Heart right ventricle (tissue), 16 donors: ENCODE measurements around the gene LGR6. TPM values are rescaled to one million over a fixed set of nuclear protein-coding genes. Genes with fewer than 3 reads are reported as not detected.

Source experiments
- ATAC-seq, 8 donors: fragments of 200-7000 bp; cut with Tn5 transposase; one replicate each; pipeline ENCODE4 v1.9.1; 2020; ENCODE audit warnings: mild to moderate bottlenecking in 8 of 8, moderate library complexity in 8 of 8, moderate number of reproducible peaks in 1 of 8
- DNase-seq, 2 donors: peaks; one replicate each; pipeline ENCODE4 v3.0.0-alpha.2; 2020
- H3K27ac ChIP-seq, 10 donors: fragments of 200-600 bp; sonication (generic) in 2 of 10; one replicate each; pipeline versions ENCODE4 v1.5.0 to v1.8.0; 2020 to 2022; ENCODE audit warnings: mild to moderate bottlenecking in 3 of 10
- H3K27me3 ChIP-seq, 7 donors: fragments of 200-600 bp; one replicate each; pipeline ENCODE4 v1.8.0; 2021 to 2022; ENCODE audit warnings: mild to moderate bottlenecking in 2 of 7
- H3K36me3 ChIP-seq, 9 donors: fragments of 200-600 bp; sonication (generic) in 1 of 9; one replicate each; pipeline versions ENCODE4 v1.5.0 to v1.8.0; 2020 to 2022; ENCODE audit warnings: mild to moderate bottlenecking in 2 of 9
- H3K4me1 ChIP-seq, 9 donors: fragments of 200-600 bp; sonication (generic) in 1 of 9; one replicate each; pipeline versions ENCODE4 v1.5.0 to v1.8.0; 2020 to 2022; ENCODE audit warnings: mild to moderate bottlenecking in 4 of 9
- H3K4me3 ChIP-seq, 10 donors: fragments of 200-600 bp; sonication (generic) in 2 of 10; one replicate each; pipeline versions ENCODE4 v1.5.0 to v1.8.0; 2020 to 2022; ENCODE audit warnings: mild to moderate bottlenecking in 7 of 10, moderate library complexity in 2 of 10
- H3K9me3 ChIP-seq, 11 donors: fragments of 200-600 bp in 10 of 11; sonication (generic) in 2 of 11; one replicate each; pipeline versions ENCODE4 v1.5.0 to v1.8.0; 2013 to 2022; ENCODE audit warnings: mild to moderate bottlenecking in 2 of 11, control low read depth in 1 of 11, moderate library complexity in 1 of 11
- CTCF ChIP-seq, 9 donors: fragments of 200-600 bp; sonication (generic) in 2 of 9; IDR thresholded peaks; one replicate each; pipeline versions ENCODE4 v1.5.0 to v1.8.0; 2021 to 2022; ENCODE audit warnings: antibody characterized with exemption in 9 of 9, mild to moderate bottlenecking in 5 of 9, moderate library complexity in 1 of 9
- WGBS, 2 donors: extraction: QIAGEN DNeasy Blood & Tissue Kit; methylation state at CpG; one replicate each; pipeline ENCODE4 v1.1.7; 2013; ENCODE audit warnings: inconsistent platforms in 1 of 2; 5-methylcytosine and 5-hydroxymethylcytosine counted together
- intact Hi-C, 10 donors: fragments of 100-400 bp; cut with DNase I; formaldehyde crosslinking; loops; one replicate each; pipeline versions ENCODE4 v1.11.1 to v1.14.2; 2022
- polyA plus RNA-seq, 2 donors: library from polyadenylated mRNA; stranded (reverse); fragments of 200-250 nt; gene quantifications; one replicate each; pipeline ENCODE4 v1.2.3, GENCODE V29; 2013
- total RNA-seq, 10 donors: library from RNA; stranded (reverse); fragmentation: NEBNext Ultra II Directional in 3 of 10; extraction: Animal tissue kit (Norgen Biotek cat#: 25700) in 3 of 10; gene quantifications; one replicate each; pipeline versions ENCODE4 v1.2.1 to v1.2.4, GENCODE V29; 2021 to 2023
- donor health status: Arrhythmogenic right ventricular cardiomyopathy.
- donor health status: ischemic (EF 13 %, LVEDD 7.1; RV severe dilation, severe dysfunction).
- donor health status: healthy with polysubstance abuse.
- donor health status: DM: no; HTN: yes; CAD: no.
- donor health status: DM: no; HTN: no; CAD: no.
- donor health status: ischemic (EF 25% LVEDD 6.9; RV normal size, moderate dysfunction).
- donor health status: ischemic (EF 25% LVEDD 5.7; RV mildly dilated, moderate dysfunction).
- donor health status: healthy.
- donor health status: DM: yes; HTN: yes; CAD: no.
- donor health status: Ischemic cardiomyopathy.
- donor health status: ischemic (EF 35%, LVEDD 5.7; RV mildly dilated, moderate dysfunction).
- donor health status: nonischemic (EF 11% LVEDD 7.7; RV severe dilation, severe dysfunction).
- donor health status: DM: yes; HTN: yes; CAD: no.
- donor health status: PGD.
- donor health status: ischemic (EF 29% LVEDD 5.4; RV normal size, mild dysfunction).
- donor health status: nonischemic (EF 23%, LVEDD 6.1; RV moderate dilation, normal function).

LGR6 gene
- total and polyA plus RNA-seq, 12 donors: 0.19 to 13.5 (median 2.2) TPM

- no peaks in the 10 kb centered on the region for H3K27me3 ChIP-seq
- ATAC-seq (peak in 3 of 8 donors; percentile 38 to 69 (median 38)), DNase-seq (no peak)
- H3K27ac ChIP-seq: no peak overlapping the region
- H3K9me3 ChIP-seq: no peaks in the 10 kb centered on the region
- peaks cover 0 to 41% (median 27%) of the 10 kb centered on the region in 9 donors for H3K4me1 ChIP-seq
- H3K4me3 ChIP-seq: no peak overlapping the region
- intact Hi-C loops: no loop called here
- no peaks in the 10 kb centered on the region for H3K36me3 ChIP-seq
- WGBS, 2 donors: 57 to 78% methylated on average over 2 of the region's 2 CpGs
- TF ChIP-seq CTCF (IDR thresholded peaks at IDR 0.05): no peak
These were observed 168.6 kb downstream of the LGR6 start for GRCh38 chr1:202362212-202362611.

GRCh38 chr1:202365092-202365815 lies 171.7 kb downstream of the LGR6 start:
- H3K9me3 ChIP-seq: no peaks in the 10 kb centered on the region
- H3K36me3 ChIP-seq: no peaks in the 10 kb centered on the region
- intact Hi-C loops: no loop called here
- ATAC-seq (peak in 2 of 8 donors; percentile 34 to 53), DNase-seq (no peak)
- H3K27ac ChIP-seq: peak overlapping the region in 1 of 10 donors; percentile 3
- H3K4me1 ChIP-seq: peaks cover 0 to 40% (median 21%) of the 10 kb centered on the region in 9 donors
- H3K4me3 ChIP-seq: no peak overlapping the region
- no peaks in the 10 kb centered on the region for H3K27me3 ChIP-seq
- 63 to 76% methylated on average over 4 of the region's 4 CpGs for WGBS, 2 donors
- TF ChIP-seq CTCF (IDR thresholded peaks at IDR 0.05): no peak

GRCh38 chr1:202367271-202367670 lies 173.7 kb downstream of the LGR6 start:
- no peak for ATAC-seq
- intact Hi-C loops: no loop called here
- peaks cover 0 to 37% (median 18%) of the 10 kb centered on the region in 9 donors for H3K4me1 ChIP-seq
- no peaks in the 10 kb centered on the region for H3K36me3 ChIP-seq
- WGBS, 2 donors: 69 to 70% methylated on average over 1 of the region's 1 CpG
- H3K4me3 ChIP-seq: no peak overlapping the region
- peak overlapping the region in 1 of 10 donors; percentile 4 for H3K27ac ChIP-seq
- DNase-seq: no peak
- H3K9me3 ChIP-seq: no peaks in the 10 kb centered on the region
- no peaks in the 10 kb centered on the region for H3K27me3 ChIP-seq
- TF ChIP-seq CTCF (IDR thresholded peaks at IDR 0.05): no peak

Other genes starting within 250 kb of the LGR6 start
- 10 to 100 TPM in 4 of 10 donors, 1 to 10 TPM in 6; 3.6 to 15.2 (median 9.6) TPM for gene LMOD1, start 247.3 kb upstream of the LGR6 start, total RNA-seq
- gene LMOD1, start 247.3 kb upstream of the LGR6 start, polyA plus RNA-seq: 10 to 100 TPM in 1 of 2 donors, 1 to 10 TPM in 1; 9.9 to 22.7 TPM
- gene TIMM17A, start 238.3 kb upstream of the LGR6 start, total RNA-seq: 100 to 1,000 TPM in 2 of 10 donors, 10 to 100 TPM in 8; 71.1 to 113 (median 88.9) TPM
- 100 to 1,000 TPM in 1 of 2 donors, 10 to 100 TPM in 1; 49.7 to 105 TPM for gene TIMM17A, start 238.3 kb upstream of the LGR6 start, polyA plus RNA-seq
- 10 to 100 TPM; 11.1 to 27.4 (median 15.7) TPM for gene RNPEP, start 211.2 kb upstream of the LGR6 start, total RNA-seq
- gene RNPEP, start 211.2 kb upstream of the LGR6 start, polyA plus RNA-seq: 10 to 100 TPM; 13.8 to 24.0 TPM
- 100 to 1,000 TPM in 1 of 10 donors, 10 to 100 TPM in 1, 1 to 10 TPM in 3, under 1 TPM in 3, not detected in 2; 0.09 to 255 (median 1.4) TPM for gene ELF3, start 183.2 kb upstream of the LGR6 start, total RNA-seq
- 1 to 10 TPM in 1 of 2 donors, under 1 TPM in 1; 0.51 to 2.7 TPM for gene ELF3, start 183.2 kb upstream of the LGR6 start, polyA plus RNA-seq
- gene GPR37L1, start 70.9 kb upstream of the LGR6 start, total RNA-seq: under 1 TPM in 4 of 10 donors, not detected in 6; 0.04 to 0.20 (median 0.06) TPM
- under 1 TPM in 1 of 2 donors, not detected in 1; 0.03 TPM for gene GPR37L1, start 70.9 kb upstream of the LGR6 start, polyA plus RNA-seq
- 10 to 100 TPM; 70.9 to 92.7 (median 83.4) TPM for gene ARL8A, start 49.1 kb upstream of the LGR6 start, total RNA-seq
- gene ARL8A, start 49.1 kb upstream of the LGR6 start, polyA plus RNA-seq: 10 to 100 TPM; 21.5 to 29.6 TPM
- gene PTPN7, start 33.2 kb upstream of the LGR6 start, total RNA-seq: 1 to 10 TPM in 2 of 10 donors, under 1 TPM in 8; 0.09 to 6.2 (median 0.47) TPM
- under 1 TPM; 0.32 to 0.51 TPM for gene PTPN7, start 33.2 kb upstream of the LGR6 start, polyA plus RNA-seq
- 10 to 100 TPM in 5 of 10 donors, 1 to 10 TPM in 5; 7.4 to 16.2 (median 10.2) TPM for gene UBE2T, start 148.1 kb downstream of the LGR6 start, total RNA-seq
- gene UBE2T, start 148.1 kb downstream of the LGR6 start, polyA plus RNA-seq: 10 to 100 TPM in 1 of 2 donors, 1 to 10 TPM in 1; 3.2 to 35.8 TPM
- 100 to 1,000 TPM; 447 to 969 (median 632) TPM for gene PPP1R12B, start 154.9 kb downstream of the LGR6 start, total RNA-seq
- gene PPP1R12B, start 154.9 kb downstream of the LGR6 start, polyA plus RNA-seq: 10 to 100 TPM; 16.5 to 64.4 TPM